PC-3 (cell line): ENCODE results near the gene ZNF800. TPM values are rescaled to one million over a fixed set of nuclear protein-coding genes. Genes with fewer than 3 reads are reported as not detected.

Experiments
- ATAC-seq: fragments of 200-7000 bp; cut with Tn5 transposase; 2 replicates; pipeline ENCODE4 v1.9.1; 2020; ENCODE audit warnings: mild to moderate bottlenecking, moderate library complexity
- BruUV-seq: library from RNA; stranded (reverse); fragments of 400-500 nt; replicated peaks from 2 replicates; lab custom pipeline; 2021; lab: Mats Ljungman, UMichigan
- CTCF ChIA-PET: fragments of 300-600 bp; sonication (Branson Sonifier 250); formaldehyde crosslinking; loops from one replicate; lab custom pipeline; 2022; ENCODE audit warnings: antibody characterized with exemption; lab: Charles Lee
- POLR2A ChIA-PET: fragments of 300-600 bp; sonication (Branson Sonifier 250); formaldehyde crosslinking; loops from one replicate; lab custom pipeline; 2022; ENCODE audit warnings: antibody characterized with exemption; ENCODE audit not compliant: unreplicated experiment; lab: Charles Lee
- DNase-seq: peaks from one replicate; pipeline ENCODE4 v3.0.0-alpha.2; 2015
- H2AFZ ChIP-seq: fragments of 300-600 bp; sonication (generic); 2 replicates; pipeline ENCODE4 v1.6.0; 2016; ENCODE audit warnings: antibody characterized with exemption, low read length
- H3F3A ChIP-seq: fragments of 300-600 bp; sonication (generic); one replicate; pipeline ENCODE4 v1.6.0; 2017; ENCODE audit warnings: antibody characterized with exemption, low read length, control low read depth, mild to moderate bottlenecking; ENCODE audit not compliant: unreplicated experiment
- H3K27ac ChIP-seq: fragments of 300-600 bp; sonication (generic); 2 replicates; pipeline ENCODE4 v1.5.1; 2016; ENCODE audit warnings: mild to moderate bottlenecking, low read length
- H3K27me3 ChIP-seq: fragments of 300-600 bp; sonication (generic); 2 replicates; pipeline ENCODE4 v1.6.1; 2016; ENCODE audit warnings: low read length, mixed read lengths
- H3K36me3 ChIP-seq: fragments of 300-600 bp; sonication (generic); 2 replicates; pipeline ENCODE4 v1.6.1; 2016; ENCODE audit warnings: low read depth, mixed run types, low read length, mixed read lengths
- H3K4me1 ChIP-seq: fragments of 300-600 bp; sonication (generic); 2 replicates; pipeline ENCODE4 v1.5.1; 2016; ENCODE audit warnings: low read length; ENCODE audit not compliant: insufficient read depth
- H3K4me2 ChIP-seq: fragments of 300-600 bp; sonication (generic); 2 replicates; pipeline ENCODE4 v1.6.0; 2016; ENCODE audit warnings: low read length
- H3K4me3 ChIP-seq: fragments of 300-600 bp; sonication (generic); 2 replicates; pipeline ENCODE4 v1.5.1; 2016; ENCODE audit warnings: mild to moderate bottlenecking, low read length, mixed read lengths
- H3K79me2 ChIP-seq: fragments of 300-600 bp; sonication (generic); 2 replicates; pipeline ENCODE4 v1.6.1; 2017; ENCODE audit warnings: low read length, mixed read lengths
- H3K9ac ChIP-seq: fragments of 300-600 bp; sonication (generic); 2 replicates; pipeline ENCODE4 v1.6.0; 2016; ENCODE audit warnings: mild to moderate bottlenecking, low read length
- H3K9me2 ChIP-seq: fragments of 300-600 bp; sonication (generic); replicated peaks from 2 replicates; pipeline ENCODE4 v1.6.1; 2016; ENCODE audit warnings: mixed run types, low read length, mixed read lengths
- H3K9me3 ChIP-seq: fragments of 300-600 bp; sonication (generic); 2 replicates; pipeline ENCODE4 v1.6.1; 2016; ENCODE audit warnings: low read length, mixed read lengths
- H4K20me1 ChIP-seq: fragments of 300-600 bp; sonication (generic); 2 replicates; pipeline ENCODE4 v1.6.1; 2016; ENCODE audit warnings: low read length, mixed read lengths
- CTCF ChIP-seq: fragments of 300-600 bp; sonication (generic); conservative IDR thresholded peaks from 2 replicates; pipeline ENCODE4 v1.5.1; 2017; ENCODE audit warnings: antibody characterized with exemption, low read depth, mild to moderate bottlenecking, low read length
- EZH2 ChIP-seq: fragments of 300-600 bp; sonication (generic); IDR thresholded peaks from one replicate; pipeline ENCODE4 v1.6.1; 2017; ENCODE audit warnings: antibody characterized with exemption, mild to moderate bottlenecking, low read length; ENCODE audit not compliant: unreplicated experiment
- EZH2phosphoT487 ChIP-seq: fragments of 300-600 bp; sonication (generic); IDR thresholded peaks from 2 replicates; pipeline ENCODE4 v1.6.1; 2018; ENCODE audit warnings: mild to moderate bottlenecking, antibody characterized with exemption, low read length, borderline replicate concordance
- intact Hi-C: fragments of 100-400 bp; cut with micrococcal nuclease; formaldehyde crosslinking; loops from 2 replicates; pipeline ENCODE4 v1.9.0; 2023
- total RNA-seq: library from RNA; depleted of rRNA; stranded (reverse); fragments of >200 nt; gene quantifications from 2 replicates; pipeline ENCODE4 v1.2.3, GENCODE V29; 2014

Gene ZNF800
- total RNA-seq, 1 experiment from 2014 or later: 13.2 TPM

GRCh38 chr7:127346575-127347256, 45.8 kb downstream of the ZNF800 start:
- no peak for DNase-seq
- no peak for ATAC-seq
- TF ChIP-seq EZH2: no peak
- no peak for TF ChIP-seq EZH2phosphoT487
- TF ChIP-seq CTCF: no peak
- Histone ChIP-seq H3K9me2 (no peaks in the 10 kb centered on the region), H3K36me3 (no peaks in the 10 kb centered on the region), H3K27ac (no peak overlapping the region), H2AFZ (no peak overlapping the region), H3K27me3 (no peaks in the 10 kb centered on the region), H3K9me3 (no peaks in the 10 kb centered on the region), H3K9ac (no peak overlapping the region), H4K20me1 (no peaks in the 10 kb centered on the region), H3K4me2 (no peak overlapping the region), H3F3A (no peaks in the 10 kb centered on the region), H3K4me1 (no peaks in the 10 kb centered on the region), H3K79me2 (no peaks in the 10 kb centered on the region), H3K4me3 (no peak overlapping the region)
- ChIA-PET CTCF (no interaction called here), POLR2A (interaction anchor here (0.6 kb wide), 1 partner anchor 130 kb away, joined by 3 read pairs; no protein-coding TSS in a partner anchor)
- intact Hi-C loops: loop anchor here (10.0 kb wide), 1 partner anchor 168 kb away; no protein-coding TSS in a partner anchor
- BruUV-seq: no TSS peak

GRCh38 chr7:127342596-127342995, 49.9 kb downstream of the ZNF800 start:
- no TSS peak for BruUV-seq
- no peak for DNase-seq
- H2AFZ ChIP-seq: no peak overlapping the region
- no peaks in the 10 kb centered on the region for H4K20me1 ChIP-seq
- no peak overlapping the region for H3K27ac ChIP-seq
- no peaks in the 10 kb centered on the region for H3K9me2 ChIP-seq
- ChIA-PET CTCF (no interaction called here), POLR2A (interaction anchor here (0.7 kb wide), 1 partner anchor 46 kb away, joined by 7 read pairs; no protein-coding TSS in a partner anchor)
- H3K4me1 ChIP-seq: no peaks in the 10 kb centered on the region
- H3K9ac ChIP-seq: no peak overlapping the region
- H3K36me3 ChIP-seq: no peaks in the 10 kb centered on the region
- no peaks in the 10 kb centered on the region for H3K9me3 ChIP-seq
- no peak overlapping the region for H3K4me2 ChIP-seq
- no peaks in the 10 kb centered on the region for H3K27me3 ChIP-seq
- no peaks in the 10 kb centered on the region for H3F3A ChIP-seq
- intact Hi-C loops: loop anchor here (10.0 kb wide), 1 partner anchor 172 kb away; no protein-coding TSS in a partner anchor
- ATAC-seq: no peak
- no peak for TF ChIP-seq EZH2
- TF ChIP-seq EZH2phosphoT487: no peak
- TF ChIP-seq CTCF: no peak
- H3K79me2 ChIP-seq: no peaks in the 10 kb centered on the region
- H3K4me3 ChIP-seq: no peak overlapping the region

- H3K4me3 ChIP-seq: no peak overlapping the region
- H3K36me3 ChIP-seq: no peaks in the 10 kb centered on the region
- no peaks in the 10 kb centered on the region for H3K9me3 ChIP-seq
- no peak overlapping the region for H3K4me2 ChIP-seq
- DNase-seq: no peak
- H4K20me1 ChIP-seq: no peaks in the 10 kb centered on the region
- H3K4me1 ChIP-seq: no peaks in the 10 kb centered on the region
- H3K9ac ChIP-seq: no peak overlapping the region
- no peak overlapping the region for H2AFZ ChIP-seq
- no peak overlapping the region for H3K27ac ChIP-seq
- H3K9me2 ChIP-seq: no peaks in the 10 kb centered on the region
- H3K79me2 ChIP-seq: no peaks in the 10 kb centered on the region
- intact Hi-C loops: no loop called here
- peaks cover 8% of the 10 kb centered on the region for H3K27me3 ChIP-seq
- ChIA-PET CTCF (no interaction called here), POLR2A (interaction anchor here (0.6 kb wide), 1 partner anchor 45 kb away, joined by 3 read pairs; no protein-coding TSS in a partner anchor)
- ATAC-seq: no peak
- no TSS peak for BruUV-seq
- no peaks in the 10 kb centered on the region for H3F3A ChIP-seq
- TF ChIP-seq EZH2 (no peak), EZH2phosphoT487 (no peak), CTCF (no peak)
These were observed 54.4 kb downstream of the ZNF800 start for GRCh38 chr7:127338122-127338521.
